ENCODE data around the gene TFR2. TPM values are rescaled to one million over a fixed set of nuclear protein-coding genes. Genes with fewer than 3 reads are reported as not detected.

TFR2 gene
- total RNA-seq, 1 experiment from 2014 or later, result 6.2 TPM

DNA sequence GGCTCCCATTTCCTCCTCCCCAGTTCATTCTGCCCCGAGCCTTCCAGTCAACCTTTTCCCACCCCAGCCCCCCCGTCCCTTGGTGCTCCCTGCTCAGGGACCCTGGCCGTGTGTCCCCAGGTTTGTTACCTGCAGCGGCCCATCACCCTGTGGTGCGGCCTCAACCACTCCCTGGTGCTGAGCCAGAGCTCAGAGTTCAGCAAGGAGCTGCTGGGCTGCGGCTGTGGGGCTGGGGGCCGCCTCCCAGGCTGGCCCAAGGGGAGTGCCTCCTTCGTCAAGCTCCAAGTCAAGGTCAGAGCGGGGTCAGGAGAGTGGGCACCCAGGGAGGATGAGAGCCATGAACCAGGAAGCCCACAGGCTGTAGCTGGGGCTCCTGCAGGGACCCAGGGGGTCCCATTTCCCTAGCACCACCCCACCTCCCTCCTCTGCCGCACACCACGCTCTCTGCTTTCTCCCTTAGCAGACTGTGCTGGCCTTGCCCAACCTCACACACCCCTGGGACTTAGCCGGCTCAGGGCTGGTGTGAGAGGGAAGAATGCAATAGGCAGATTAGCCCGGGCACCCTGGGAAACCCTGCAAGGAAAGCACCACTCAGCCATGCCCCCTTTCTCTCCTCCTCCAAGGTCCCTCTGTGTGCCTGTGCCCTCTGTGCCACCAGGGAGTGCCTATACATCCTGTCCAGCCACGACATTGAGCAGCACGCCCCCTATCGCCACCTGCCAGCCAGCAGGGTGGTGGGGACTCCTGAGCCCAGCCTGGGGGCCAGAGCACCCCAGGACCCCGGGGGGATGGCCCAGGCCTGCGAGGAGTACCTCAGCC, 41.2 kb downstream of the TFR2 start:
- Histone ChIP-seq H2AFZ (no peak overlapping the region), H3K79me2 (ENCODE audit: low read depth) (no peaks in the 10 kb centered on the region), H3F3A (ENCODE audit: insufficient read depth, low read depth) (peaks cover 15% of the 10 kb centered on the region; the same call in 1 of the 2 replicates), H3K27me3 (ENCODE audit: insufficient read depth, low read depth) (no peaks in the 10 kb centered on the region), H3K36me3 (ENCODE audit: low read depth) (no peaks in the 10 kb centered on the region), H3K9me3 (ENCODE audit: insufficient read depth, low read depth) (no peaks in the 10 kb centered on the region), H3K4me2 (no peak overlapping the region), H3K4me1 (replicated peaks; ENCODE audit: insufficient read depth) (peaks cover 24% of the 10 kb centered on the region), H3K27ac (no peak overlapping the region), H3K4me3 (no peak overlapping the region), H3K9me2 (ENCODE audit: insufficient read depth) (no peaks in the 10 kb centered on the region), H4K20me1 (ENCODE audit: insufficient read depth) (no peaks in the 10 kb centered on the region)
- POLR2A ChIA-PET (ENCODE audit: unreplicated experiment), result interaction anchor here (0.6 kb wide), 1 partner anchor 94 kb away, joined by 6 read pairs; no protein-coding TSS in a partner anchor
- CTCF ChIA-PET, result no interaction called here
- DNase-seq, result no peak
- TF ChIP-seq EZH2 (IDR thresholded peaks at IDR 0.05; ENCODE audit: low read depth) (no peak), CTCF (conservative IDR thresholded peaks at IDR 0.05) (no peak; the same call in 1 of the 2 replicates)
- BruUV-seq (replicated peaks), result no TSS peak
- intact Hi-C loops (cut with micrococcal nuclease; ENCODE audit: unreplicated experiment), result no loop called here

GRCh38 chr7:100598425-100598824, 42.9 kb downstream of the TFR2 start:
- BruUV-seq (replicated peaks), result no TSS peak
- ChIA-PET CTCF (no interaction called here), POLR2A (ENCODE audit: unreplicated experiment) (interaction anchor here (0.7 to 0.8 kb wide), 2 partner anchors 11 to 170 kb away, joined by 3 to 4 read pairs; partner anchors contain the start of gene ZCWPW1)

GRCh38 chr7:100595188-100595587, 46.2 kb downstream of the TFR2 start:
- BruUV-seq (replicated peaks), result no TSS peak
- Histone ChIP-seq H3K79me2 (ENCODE audit: low read depth) (no peaks in the 10 kb centered on the region), H2AFZ (no peak overlapping the region), H4K20me1 (ENCODE audit: insufficient read depth) (no peaks in the 10 kb centered on the region), H3K27ac (no peak overlapping the region), H3K36me3 (ENCODE audit: low read depth) (no peaks in the 10 kb centered on the region), H3K9me3 (ENCODE audit: insufficient read depth, low read depth) (no peaks in the 10 kb centered on the region), H3K4me2 (no peak overlapping the region), H3K4me3 (no peak overlapping the region), H3K27me3 (ENCODE audit: insufficient read depth, low read depth) (no peaks in the 10 kb centered on the region), H3K4me1 (replicated peaks; ENCODE audit: insufficient read depth) (no peaks in the 10 kb centered on the region), H3F3A (ENCODE audit: insufficient read depth, low read depth) (peaks cover 5% of the 10 kb centered on the region; the same call in 1 of the 2 replicates), H3K9me2 (ENCODE audit: insufficient read depth) (no peaks in the 10 kb centered on the region)
- TF ChIP-seq CTCF (conservative IDR thresholded peaks at IDR 0.05), result no peak
- TF ChIP-seq EZH2 (IDR thresholded peaks at IDR 0.05; ENCODE audit: low read depth), result no peak
- no peak for DNase-seq
- ChIA-PET CTCF (no interaction called here), POLR2A (ENCODE audit: unreplicated experiment) (no interaction called here)
- intact Hi-C loops (cut with micrococcal nuclease; ENCODE audit: unreplicated experiment), result no loop called here

More at GRCh38 chr7:100598425-100598824, 42.9 kb downstream of the TFR2 start:
- Histone ChIP-seq H4K20me1 (ENCODE audit: insufficient read depth) (no peaks in the 10 kb centered on the region), H3K4me3 (no peak overlapping the region), H3F3A (ENCODE audit: insufficient read depth, low read depth) (peaks cover 10% of the 10 kb centered on the region; the same call in 1 of the 2 replicates), H3K79me2 (ENCODE audit: low read depth) (no peaks in the 10 kb centered on the region), H3K27me3 (ENCODE audit: insufficient read depth, low read depth) (no peaks in the 10 kb centered on the region), H3K4me1 (replicated peaks; ENCODE audit: insufficient read depth) (peaks cover 18% of the 10 kb centered on the region), H3K4me2 (no peak overlapping the region), H3K27ac (no peak overlapping the region), H2AFZ (no peak overlapping the region), H3K9me2 (ENCODE audit: insufficient read depth) (no peaks in the 10 kb centered on the region), H3K9me3 (ENCODE audit: insufficient read depth, low read depth) (no peaks in the 10 kb centered on the region), H3K36me3 (ENCODE audit: low read depth) (no peaks in the 10 kb centered on the region)
- no peak for TF ChIP-seq CTCF (conservative IDR thresholded peaks at IDR 0.05)
- TF ChIP-seq EZH2 (IDR thresholded peaks at IDR 0.05; ENCODE audit: low read depth), result no peak
- no peak for DNase-seq
- intact Hi-C loops (cut with micrococcal nuclease; ENCODE audit: unreplicated experiment), result no loop called here
